Loucy (cell line): ENCODE results near the gene C1QTNF12.

Source experiments
- H2AFZ ChIP-seq: fragments of 200-600 bp; sonication (generic); 2 replicates; pipeline ENCODE4 v1.6.0; 2016; ENCODE audit warnings: antibody characterized with exemption, mild to moderate bottlenecking, low read length, moderate library complexity
- H3F3A ChIP-seq: fragments of 200-600 bp; 2 replicates; pipeline ENCODE4 v1.6.0; 2016; ENCODE audit warnings: antibody characterized with exemption, low read depth, mild to moderate bottlenecking
- H3K27me3 ChIP-seq: fragments of 200-600 bp; sonication (generic); 2 replicates; pipeline ENCODE4 v1.6.1; 2014; ENCODE audit warnings: low read length, mild to moderate bottlenecking; ENCODE audit not compliant: insufficient read depth, poor library complexity, severe bottlenecking
- H3K36me3 ChIP-seq: fragments of 200-600 bp; sonication (generic); 2 replicates; pipeline ENCODE4 v1.6.1; 2016; ENCODE audit warnings: low read length; ENCODE audit not compliant: insufficient read depth
- H3K4me1 ChIP-seq: fragments of 200-600 bp; sonication (generic); 2 replicates; pipeline ENCODE4 v1.5.1; 2014; ENCODE audit warnings: low read length, mild to moderate bottlenecking; ENCODE audit not compliant: insufficient read depth, poor library complexity, severe bottlenecking
- H3K4me2 ChIP-seq: fragments of 200-600 bp; sonication (generic); 2 replicates; pipeline ENCODE4 v1.6.0; 2014; ENCODE audit warnings: antibody characterized with exemption, low read length, low read depth, mild to moderate bottlenecking; ENCODE audit not compliant: poor library complexity, severe bottlenecking
- H3K4me3 ChIP-seq: fragments of 200-600 bp; sonication (generic); 2 replicates; pipeline ENCODE4 v1.5.1; 2014; ENCODE audit warnings: low read length, mild to moderate bottlenecking, mixed read lengths; ENCODE audit not compliant: poor library complexity, severe bottlenecking
- H3K79me2 ChIP-seq: fragments of 200-600 bp; sonication (generic); 2 replicates; pipeline ENCODE4 v1.6.1; 2014; ENCODE audit warnings: low read length; ENCODE audit not compliant: insufficient read depth
- H3K9ac ChIP-seq: fragments of 200-600 bp; sonication (generic); 2 replicates; pipeline ENCODE4 v1.6.0; 2014; ENCODE audit warnings: mild to moderate bottlenecking, low read depth, low read length, moderate library complexity; ENCODE audit not compliant: poor library complexity, severe bottlenecking
- H3K9me2 ChIP-seq: fragments of 200-600 bp; sonication (generic); replicated peaks from 2 replicates; pipeline ENCODE4 v1.6.1; 2016; ENCODE audit warnings: low read depth, low read length, mixed read lengths
- H3K9me3 ChIP-seq: fragments of 200-600 bp; sonication (generic); 2 replicates; pipeline ENCODE4 v1.6.1; 2014; ENCODE audit warnings: mild to moderate bottlenecking, antibody characterized with exemption, low read length, low read depth; ENCODE audit not compliant: insufficient read depth
- H4K20me1 ChIP-seq: fragments of 200-600 bp; sonication (generic); 2 replicates; pipeline ENCODE4 v1.6.0; 2014; ENCODE audit warnings: antibody characterized with exemption, low read length, mild to moderate bottlenecking; ENCODE audit not compliant: insufficient read depth, poor library complexity, severe bottlenecking
- CTCF ChIP-seq: fragments of 200-600 bp; sonication (generic); conservative IDR thresholded peaks from 2 replicates; pipeline ENCODE4 v1.5.1; 2014; ENCODE audit warnings: mild to moderate bottlenecking, antibody characterized with exemption, low read length
- EZH2phosphoT487 ChIP-seq: fragments of 200-600 bp; IDR thresholded peaks from 2 replicates; pipeline ENCODE4 v1.6.1; 2018; ENCODE audit warnings: antibody characterized with exemption, mild to moderate bottlenecking, moderate library complexity, borderline replicate concordance

The C1QTNF12 gene

GRCh38 chr1:1246577-1247340 is at the start of gene C1QTNF12:
C1QTNF12 (minus strand) TSS chr1:1246722; CDS start chr1:1246690, 32 bp downstream.
- Histone ChIP-seq H3K79me2 (no peaks in the 10 kb centered on the region), H3K9ac (no peak within 1 kb of the TSS), H3K9me3 (no peaks in the 10 kb centered on the region), H3K4me1 (peaks cover 13% of the 10 kb centered on the region), H3K36me3 (no peaks in the 10 kb centered on the region), H3K27me3 (no peaks in the 10 kb centered on the region), H3K4me2 (no peak within 1 kb of the TSS), H3K9me2 (no peaks in the 10 kb centered on the region), H3K4me3 (no peak within 1 kb of the TSS), H2AFZ (no peak within 1 kb of the TSS), H4K20me1 (no peaks in the 10 kb centered on the region), H3F3A (no peaks in the 10 kb centered on the region)
- no peak for TF ChIP-seq EZH2phosphoT487
- no peak; the same call in 1 of the 2 replicates for TF ChIP-seq CTCF

GRCh38 chr1:1295154-1295923 is 48.8 kb upstream of the C1QTNF12 start:
- no peaks in the 10 kb centered on the region for H3K79me2 ChIP-seq
- TF ChIP-seq EZH2phosphoT487 (no peak), CTCF (no peak)
- H3K27me3 ChIP-seq: no peaks in the 10 kb centered on the region
- no peaks in the 10 kb centered on the region for H4K20me1 ChIP-seq
- H3K9me3 ChIP-seq: no peaks in the 10 kb centered on the region
- no peak overlapping the region for H3K4me2 ChIP-seq
- H3K4me1 ChIP-seq: no peaks in the 10 kb centered on the region
- H2AFZ ChIP-seq: no peak overlapping the region
- no peaks in the 10 kb centered on the region for H3K9me2 ChIP-seq
- no peak overlapping the region for H3K4me3 ChIP-seq
- H3K36me3 ChIP-seq: no peaks in the 10 kb centered on the region
- H3F3A ChIP-seq: no peaks in the 10 kb centered on the region
- H3K9ac ChIP-seq: no peak overlapping the region

GRCh38 chr1:1294250-1294890 is 47.8 kb upstream of the C1QTNF12 start:
- Histone ChIP-seq H3K4me3 (no peak overlapping the region), H2AFZ (no peak overlapping the region)

More at GRCh38 chr1:1294250-1294890, 47.8 kb upstream of the C1QTNF12 start:
- H3K9me2 ChIP-seq: no peaks in the 10 kb centered on the region
- H4K20me1 ChIP-seq: no peaks in the 10 kb centered on the region
- H3K36me3 ChIP-seq: no peaks in the 10 kb centered on the region
- no peak for TF ChIP-seq EZH2phosphoT487
- TF ChIP-seq CTCF: no peak
- H3F3A ChIP-seq: no peaks in the 10 kb centered on the region
- H3K4me1 ChIP-seq: no peaks in the 10 kb centered on the region
- H3K27me3 ChIP-seq: no peaks in the 10 kb centered on the region
- no peak overlapping the region for H3K4me2 ChIP-seq
- H3K79me2 ChIP-seq: no peaks in the 10 kb centered on the region
- no peak overlapping the region for H3K9ac ChIP-seq
- H3K9me3 ChIP-seq: no peaks in the 10 kb centered on the region
